SK-N-SH treated with all-trans-retinoic acid at 6 μM for 48 hours (cell line): Measurements from ENCODE around the gene GNG10.

ENCODE experiments used
- ISL1 ChIP-seq: fragments of 250-450 bp; sonication (Bioruptor Pico); IDR thresholded peaks from 2 replicates; pipeline ENCODE4 v2.1.2; 2022; ENCODE audit warnings: mild to moderate bottlenecking, moderate library complexity
- PATZ1 ChIP-seq: fragments of 250-450 bp; sonication (Bioruptor Pico); IDR thresholded peaks from 2 replicates; pipeline ENCODE4 v1.8.0; 2020; ENCODE audit warnings: mild to moderate bottlenecking, moderate library complexity, borderline replicate concordance
- TOX ChIP-seq: fragments of 250-450 bp; sonication (Bioruptor Pico); IDR thresholded peaks from 2 replicates; pipeline ENCODE4 v1.8.0; 2021; ENCODE audit warnings: mild to moderate bottlenecking, moderate library complexity, borderline replicate concordance
- ZFP30 ChIP-seq: fragments of 450-650 bp; formaldehyde crosslinking; IDR thresholded peaks from 2 replicates; pipeline ENCODE4 v1.5.0; 2022; ENCODE audit warnings: mild to moderate bottlenecking, moderate library complexity

- no peak for TF ChIP-seq PATZ1 (CRISPR knock-in tag)
- no peak for TF ChIP-seq ISL1 (CRISPR knock-in tag)
- TF ChIP-seq TOX: no peak
- no peak for TF ChIP-seq ZFP30 (CRISPR knock-in tag)
Measured at GRCh38 chr9:111637421-111637950, 23.9 kb upstream of the GNG10 start.
